ENCODE results near the gene RALGAPA2. TPM values are rescaled to one million over a fixed set of nuclear protein-coding genes. Genes with fewer than 3 reads are reported as not detected.

The RALGAPA2 gene
- total and polyA plus RNA-seq, 2 experiments from 2014 or later = 1.3 to 2.6 TPM

DNA sequence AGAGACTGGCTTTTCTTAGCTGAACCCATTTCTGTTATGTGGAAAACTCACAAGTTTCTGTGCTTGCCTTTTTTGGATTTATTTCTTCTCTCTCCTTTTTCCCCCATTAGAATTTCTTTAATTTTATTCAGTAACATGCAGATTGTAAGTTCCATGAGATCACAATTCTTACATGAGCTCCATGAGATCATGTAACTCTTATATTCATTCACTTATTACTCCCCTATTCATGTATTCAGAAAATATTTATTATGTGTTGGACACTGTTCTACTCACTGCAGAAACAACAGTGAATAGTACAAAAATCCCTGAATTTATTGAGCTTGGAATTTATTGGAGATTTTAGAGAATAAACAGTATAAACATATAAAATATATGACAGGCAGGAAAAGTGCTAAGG is 238.8 kb downstream of the RALGAPA2 start:
- no peaks in the 10 kb centered on the region for H3K27me3 ChIP-seq (replicated peaks; ENCODE audit: insufficient read depth)
- no peaks in the 10 kb centered on the region for H3K79me2 ChIP-seq (ENCODE audit: insufficient read depth)
- H3K9ac ChIP-seq = no peak overlapping the region
- no peaks in the 10 kb centered on the region for H3K4me1 ChIP-seq (ENCODE audit: insufficient read depth)
- no peaks in the 10 kb centered on the region for H3K9me3 ChIP-seq (ENCODE audit: low read depth)
- no peak for DNase-seq
- H2AFZ ChIP-seq = no peak overlapping the region
- no peaks in the 10 kb centered on the region for H4K20me1 ChIP-seq (ENCODE audit: insufficient read depth)
- no peaks in the 10 kb centered on the region for H3F3A ChIP-seq (ENCODE audit: insufficient read depth)
- no peak overlapping the region for H3K27ac ChIP-seq
- no peaks in the 10 kb centered on the region for H3K36me3 ChIP-seq (ENCODE audit: low read depth)
- no peak for TF ChIP-seq EZH2 (IDR thresholded peaks at IDR 0.05; ENCODE audit: insufficient read depth, poor library complexity, severe bottlenecking)
- TF ChIP-seq EZH2phosphoT487 (IDR thresholded peaks at IDR 0.05; ENCODE audit: insufficient read depth, low read depth) = no peak
- in situ Hi-C loops (cut with MboI) = no loop called here
- no peak overlapping the region for H3K4me2 ChIP-seq (ENCODE audit: unreplicated experiment)
- H3K9me2 ChIP-seq (ENCODE audit: insufficient read depth) = no peaks in the 10 kb centered on the region
- H3K4me3 ChIP-seq = no peak overlapping the region

DNA sequence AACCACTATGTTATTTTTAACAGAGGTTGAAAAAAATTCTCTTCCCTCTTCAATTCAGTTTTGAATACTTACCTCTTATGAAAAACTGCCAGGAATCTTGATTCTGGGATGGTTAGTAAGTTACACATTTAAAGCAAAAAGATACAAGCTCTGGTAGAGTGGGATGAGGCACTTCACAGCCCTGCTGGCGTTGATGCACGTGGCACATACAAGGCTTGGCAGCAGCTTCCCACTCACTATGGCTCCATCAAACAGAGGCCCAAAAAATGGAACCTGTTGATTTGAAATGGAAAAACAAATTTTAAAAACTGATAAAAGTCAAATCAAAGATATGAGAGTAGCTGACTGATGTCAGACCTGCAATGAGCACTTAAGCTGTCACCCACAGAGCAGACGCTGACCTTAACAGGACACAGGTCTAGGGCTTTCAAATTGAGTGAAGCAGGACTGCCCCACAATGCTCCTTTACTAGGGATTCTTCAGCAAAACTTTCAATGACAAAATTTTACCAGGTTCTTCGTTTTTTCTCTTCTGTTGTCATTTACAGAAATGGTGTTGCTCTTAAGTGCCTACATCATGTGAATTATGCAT is 239.7 kb downstream of the RALGAPA2 start:
- no peak overlapping the region for H2AFZ ChIP-seq
- no peaks in the 10 kb centered on the region for H3K4me1 ChIP-seq (ENCODE audit: insufficient read depth)
- no peaks in the 10 kb centered on the region for H4K20me1 ChIP-seq (ENCODE audit: insufficient read depth)
- in situ Hi-C loops (cut with MboI) = no loop called here
- no peak overlapping the region for H3K27ac ChIP-seq
- no peak overlapping the region for H3K4me2 ChIP-seq (ENCODE audit: unreplicated experiment)
- no peaks in the 10 kb centered on the region for H3K79me2 ChIP-seq (ENCODE audit: insufficient read depth)
- no peak for DNase-seq
- no peak overlapping the region for H3K9ac ChIP-seq
- no peaks in the 10 kb centered on the region for H3K9me3 ChIP-seq (ENCODE audit: low read depth)
- no peaks in the 10 kb centered on the region for H3K9me2 ChIP-seq (ENCODE audit: insufficient read depth)
- TF ChIP-seq EZH2phosphoT487 (IDR thresholded peaks at IDR 0.05; ENCODE audit: insufficient read depth, low read depth) (no peak), EZH2 (IDR thresholded peaks at IDR 0.05; ENCODE audit: insufficient read depth, poor library complexity, severe bottlenecking) (no peak)
- H3K27me3 ChIP-seq (replicated peaks; ENCODE audit: insufficient read depth) = no peaks in the 10 kb centered on the region
- no peaks in the 10 kb centered on the region for H3K36me3 ChIP-seq (ENCODE audit: low read depth)
- H3F3A ChIP-seq (ENCODE audit: insufficient read depth) = no peaks in the 10 kb centered on the region
- no peak overlapping the region for H3K4me3 ChIP-seq
- 86 to 93% methylated on average over 4 of the region's 4 CpGs for WGBS, 2 experiments (ENCODE audit: low coverage in 1 of 2, low lambda C conversion rate in 2 of 2, missing lambda C conversion rate in 2 of 2)

DNA sequence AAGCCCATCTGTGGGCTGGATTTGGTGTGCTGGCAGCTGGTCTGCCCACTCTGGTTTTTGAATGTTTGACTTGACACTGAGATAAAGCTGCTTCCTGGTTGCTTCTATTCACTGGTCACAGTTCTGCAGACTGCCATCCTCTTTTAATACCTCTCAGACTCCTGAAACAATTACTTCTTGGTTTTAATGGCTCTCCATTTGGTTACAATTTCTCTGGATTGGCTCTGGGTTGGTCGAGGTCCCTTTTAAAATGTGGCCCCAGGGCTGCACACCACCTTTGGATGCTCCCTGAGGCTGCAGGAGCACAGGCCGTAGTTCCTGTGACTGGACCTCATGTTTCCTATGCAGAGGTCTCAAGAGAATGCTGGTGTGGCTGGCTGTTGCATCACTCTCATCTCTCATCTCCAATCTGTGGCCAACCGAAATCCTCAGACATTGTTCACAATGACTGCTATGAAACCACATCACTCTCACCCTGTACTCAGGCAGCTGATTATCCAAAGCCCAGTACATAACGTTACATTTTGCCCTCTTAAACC is 246.0 kb downstream of the RALGAPA2 start:
- 45 to 51% methylated on average over 4 of the region's 4 CpGs for WGBS, 2 experiments (ENCODE audit: low coverage in 1 of 2, low lambda C conversion rate in 2 of 2, missing lambda C conversion rate in 2 of 2)
- H3K79me2 ChIP-seq (ENCODE audit: insufficient read depth) = no peaks in the 10 kb centered on the region

DNA sequence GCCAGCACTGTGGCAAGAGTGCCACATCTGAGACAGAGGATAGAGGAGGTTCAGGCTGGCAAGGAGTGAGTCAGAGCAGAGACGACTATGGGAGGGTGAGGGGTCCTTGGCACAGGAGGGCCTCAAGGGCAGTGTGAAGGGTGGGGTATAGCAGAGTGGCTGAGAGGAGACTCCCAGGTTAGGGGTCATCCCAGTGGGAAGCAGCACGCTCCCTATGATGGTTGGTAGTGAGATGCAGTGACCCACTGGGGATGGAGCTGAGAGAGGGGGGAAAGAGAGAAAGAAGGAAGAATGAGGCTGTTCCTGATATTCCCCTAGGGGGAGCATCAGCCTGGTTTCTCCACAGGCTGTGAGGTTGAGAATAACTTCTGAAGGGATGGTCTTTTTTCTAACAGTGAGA is 247.2 kb downstream of the RALGAPA2 start:
- 86 to 100% methylated on average over 2 of the region's 2 CpGs for WGBS, 2 experiments (ENCODE audit: low coverage in 1 of 2, low lambda C conversion rate in 2 of 2, missing lambda C conversion rate in 2 of 2)

More for the DNA sequence above, 246.0 kb downstream of the RALGAPA2 start:
- H4K20me1 ChIP-seq (ENCODE audit: insufficient read depth) = no peaks in the 10 kb centered on the region
- in situ Hi-C loops (cut with MboI) = no loop called here
- peaks cover 17% of the 10 kb centered on the region for H3K4me1 ChIP-seq (ENCODE audit: insufficient read depth)
- peaks cover 17% of the 10 kb centered on the region for H3F3A ChIP-seq (ENCODE audit: insufficient read depth)
- H3K27me3 ChIP-seq (replicated peaks; ENCODE audit: insufficient read depth) = no peaks in the 10 kb centered on the region
- no peaks in the 10 kb centered on the region for H3K36me3 ChIP-seq (ENCODE audit: low read depth)
- H3K9me3 ChIP-seq (ENCODE audit: low read depth) = no peaks in the 10 kb centered on the region
- peak; percentile 93 for DNase-seq
- peak overlapping the region; percentile 18 for H3K4me2 ChIP-seq (ENCODE audit: unreplicated experiment)
- peak overlapping the region; percentile 67 for H3K27ac ChIP-seq
- TF ChIP-seq EZH2phosphoT487 (IDR thresholded peaks at IDR 0.05; ENCODE audit: insufficient read depth, low read depth) = no peak
- TF ChIP-seq EZH2 (IDR thresholded peaks at IDR 0.05; ENCODE audit: insufficient read depth, poor library complexity, severe bottlenecking) = no peak
- H3K9me2 ChIP-seq (ENCODE audit: insufficient read depth) = no peaks in the 10 kb centered on the region
- no peak overlapping the region for H3K4me3 ChIP-seq
- H2AFZ ChIP-seq = peak overlapping the region; percentile 51; the same call in 1 of the 2 replicates
- 0 out of 2 replicates have a peak overlapping the region, but pooled peaks have one; percentile 30 for H3K9ac ChIP-seq

More for the DNA sequence above, 247.2 kb downstream of the RALGAPA2 start:
- Histone ChIP-seq H3K9me3 (ENCODE audit: low read depth) (no peaks in the 10 kb centered on the region), H3K79me2 (ENCODE audit: insufficient read depth) (no peaks in the 10 kb centered on the region), H3K4me3 (no peak overlapping the region), H3K4me2 (ENCODE audit: unreplicated experiment) (no peak overlapping the region), H3K27ac (no peak overlapping the region), H3K27me3 (replicated peaks; ENCODE audit: insufficient read depth) (no peaks in the 10 kb centered on the region), H3K9me2 (ENCODE audit: insufficient read depth) (no peaks in the 10 kb centered on the region), H4K20me1 (ENCODE audit: insufficient read depth) (no peaks in the 10 kb centered on the region), H2AFZ (no peak overlapping the region), H3K9ac (no peak overlapping the region), H3K36me3 (ENCODE audit: low read depth) (no peaks in the 10 kb centered on the region), H3F3A (ENCODE audit: insufficient read depth) (peaks cover 17% of the 10 kb centered on the region), H3K4me1 (ENCODE audit: insufficient read depth) (peaks cover 17% of the 10 kb centered on the region)
- in situ Hi-C loops (cut with MboI) = no loop called here
- DNase-seq = peak; percentile 23
- no peak for TF ChIP-seq EZH2 (IDR thresholded peaks at IDR 0.05; ENCODE audit: insufficient read depth, poor library complexity, severe bottlenecking)

All from GM23248 (cell line).